ENCODE results near the gene GNLY.

GNLY gene

DNA sequence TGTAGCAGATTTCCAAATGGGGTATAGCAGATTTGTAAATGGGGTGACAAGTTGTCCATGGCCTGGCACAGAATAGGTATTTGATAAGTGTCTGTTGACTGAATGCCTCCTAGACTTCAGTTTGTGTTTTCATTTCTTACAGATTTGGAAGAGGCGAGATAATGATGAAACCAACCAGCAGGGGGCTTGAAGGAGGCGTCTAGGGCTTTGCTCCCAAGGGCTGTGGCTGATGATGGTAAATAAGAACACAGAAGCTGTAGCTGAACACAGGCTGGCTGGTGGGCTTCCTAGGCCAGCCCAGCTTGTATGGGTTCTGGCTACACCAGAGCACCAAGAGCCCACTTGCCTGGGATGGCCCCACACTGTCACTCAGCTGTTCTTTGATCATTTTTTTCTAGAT lies 45.5 kb upstream of the GNLY start:
- peak; percentile 53 for TF ChIP-seq CTCF (IDR thresholded peaks at IDR 0.05; ENCODE audit: low read depth, low read length)
- TF ChIP-seq EZH2phosphoT487 (IDR thresholded peaks at IDR 0.05; ENCODE audit: low read depth) = no peak
- no peaks in the 10 kb centered on the region for H3K9me3 ChIP-seq (ENCODE audit: insufficient read depth, low read length)
- H3K36me3 ChIP-seq (replicated peaks; ENCODE audit: low read depth, low read length) = peaks cover 63% of the 10 kb centered on the region
- H3K4me2 ChIP-seq (ENCODE audit: low read length) = peak overlapping the region; percentile 32
- H3K27me3 ChIP-seq (ENCODE audit: low read depth, low read length) = no peaks in the 10 kb centered on the region
- H3K79me2 ChIP-seq (ENCODE audit: low read length) = no peaks in the 10 kb centered on the region
- peak overlapping the region; percentile 16; the same call in 1 of the 2 replicates for H3K9ac ChIP-seq (ENCODE audit: low read length)
- peak overlapping the region; percentile 73 for H3K27ac ChIP-seq (ENCODE audit: low read length)
- no peak overlapping the region for H2AFZ ChIP-seq (ENCODE audit: low read depth, low read length)
- no peak overlapping the region for H3K4me3 ChIP-seq (ENCODE audit: low read length)
- peaks cover 35% of the 10 kb centered on the region for H3K4me1 ChIP-seq (ENCODE audit: low read length)
- H4K20me1 ChIP-seq (ENCODE audit: insufficient read depth, low read length) = peaks cover 11% of the 10 kb centered on the region

DNA sequence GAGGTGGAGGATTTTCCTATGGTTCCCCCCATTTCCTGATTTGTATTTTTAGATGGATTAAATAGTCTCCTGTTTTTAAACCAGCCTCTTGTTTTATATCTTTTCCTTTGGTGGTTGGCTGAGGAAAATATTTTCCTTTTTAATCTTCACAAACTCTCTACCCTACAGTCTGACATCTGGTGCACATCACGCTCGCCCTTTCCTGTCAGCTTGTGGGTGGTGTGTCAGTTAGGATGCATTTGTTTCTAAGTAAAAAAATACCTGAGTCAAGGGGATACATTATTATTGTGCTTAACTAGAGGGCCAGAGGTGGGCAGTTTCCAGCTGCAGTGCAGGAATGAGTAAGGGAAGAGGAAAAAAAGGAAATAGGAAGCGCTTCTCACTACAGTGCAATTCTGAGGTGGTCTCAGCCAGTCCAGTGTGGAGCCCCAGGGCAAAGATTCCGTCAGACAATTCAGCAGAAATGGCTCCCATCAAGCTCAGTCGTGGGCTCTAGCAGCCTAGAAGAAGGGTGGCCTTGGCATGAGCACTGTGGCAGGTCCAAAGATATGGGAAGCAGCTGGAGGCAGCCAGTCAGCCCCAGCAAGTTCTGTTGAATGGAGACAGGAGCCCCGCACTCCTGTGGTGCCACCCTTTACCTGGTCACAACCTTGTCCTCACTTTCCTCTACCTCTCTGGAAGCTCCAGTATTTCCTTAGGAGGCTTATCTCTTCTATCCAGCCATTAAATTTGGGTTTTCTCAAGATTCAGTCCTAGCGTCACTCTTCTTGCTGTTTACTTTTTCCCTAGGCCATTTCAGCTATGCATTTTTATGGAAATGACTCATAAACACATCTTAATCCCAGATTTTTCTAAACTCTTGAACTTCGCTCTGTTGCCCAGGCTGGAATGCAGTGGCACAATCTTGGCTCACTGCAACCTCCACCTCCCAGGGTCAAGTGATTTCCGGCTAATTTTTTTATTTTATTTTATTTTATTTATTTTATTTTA lies 44.7 kb upstream of the GNLY start:
- Histone ChIP-seq H3K4me2 (ENCODE audit: low read length) (no peak overlapping the region), H4K20me1 (ENCODE audit: insufficient read depth, low read length) (peaks cover 11% of the 10 kb centered on the region), H3K79me2 (ENCODE audit: low read length) (no peaks in the 10 kb centered on the region), H2AFZ (ENCODE audit: low read depth, low read length) (no peak overlapping the region), H3K27ac (ENCODE audit: low read length) (no peak overlapping the region), H3K9me3 (ENCODE audit: insufficient read depth, low read length) (no peaks in the 10 kb centered on the region), H3K4me3 (ENCODE audit: low read length) (no peak overlapping the region), H3K4me1 (ENCODE audit: low read length) (peaks cover 27% of the 10 kb centered on the region), H3K27me3 (ENCODE audit: low read depth, low read length) (no peaks in the 10 kb centered on the region), H3K9ac (ENCODE audit: low read length) (no peak overlapping the region), H3K36me3 (replicated peaks; ENCODE audit: low read depth, low read length) (peaks cover 63% of the 10 kb centered on the region)
- no peak for TF ChIP-seq EZH2phosphoT487 (IDR thresholded peaks at IDR 0.05; ENCODE audit: low read depth)
- TF ChIP-seq CTCF (IDR thresholded peaks at IDR 0.05; ENCODE audit: low read depth, low read length) = no peak

GRCh38 chr2:85650456-85650855 lies 43.7 kb upstream of the GNLY start:
- H2AFZ ChIP-seq (ENCODE audit: low read depth, low read length) = no peak overlapping the region
- no peak overlapping the region for H3K9ac ChIP-seq (ENCODE audit: low read length)
- no peaks in the 10 kb centered on the region for H3K79me2 ChIP-seq (ENCODE audit: low read length)
- no peaks in the 10 kb centered on the region for H3K9me3 ChIP-seq (ENCODE audit: insufficient read depth, low read length)
- no peak overlapping the region for H3K4me2 ChIP-seq (ENCODE audit: low read length)
- H3K27ac ChIP-seq (ENCODE audit: low read length) = no peak overlapping the region
- peaks cover 11% of the 10 kb centered on the region for H4K20me1 ChIP-seq (ENCODE audit: insufficient read depth, low read length)
- TF ChIP-seq CTCF (IDR thresholded peaks at IDR 0.05; ENCODE audit: low read depth, low read length) (no peak), EZH2phosphoT487 (IDR thresholded peaks at IDR 0.05; ENCODE audit: low read depth) (no peak)
- peaks cover 55% of the 10 kb centered on the region for H3K36me3 ChIP-seq (replicated peaks; ENCODE audit: low read depth, low read length)
- H3K27me3 ChIP-seq (ENCODE audit: low read depth, low read length) = no peaks in the 10 kb centered on the region
- H3K4me3 ChIP-seq (ENCODE audit: low read length) = no peak overlapping the region
- peaks cover 20% of the 10 kb centered on the region for H3K4me1 ChIP-seq (ENCODE audit: low read length)

GRCh38 chr2:85651097-85651496 lies 43.1 kb upstream of the GNLY start:
- Histone ChIP-seq H3K36me3 (replicated peaks; ENCODE audit: low read depth, low read length) (peaks cover 49% of the 10 kb centered on the region), H4K20me1 (ENCODE audit: insufficient read depth, low read length) (peaks cover 11% of the 10 kb centered on the region), H3K27ac (ENCODE audit: low read length) (no peak overlapping the region), H3K4me3 (ENCODE audit: low read length) (no peak overlapping the region), H3K4me2 (ENCODE audit: low read length) (no peak overlapping the region), H3K27me3 (ENCODE audit: low read depth, low read length) (no peaks in the 10 kb centered on the region), H3K9ac (ENCODE audit: low read length) (no peak overlapping the region), H3K9me3 (ENCODE audit: insufficient read depth, low read length) (no peaks in the 10 kb centered on the region), H2AFZ (ENCODE audit: low read depth, low read length) (no peak overlapping the region), H3K79me2 (ENCODE audit: low read length) (no peaks in the 10 kb centered on the region), H3K4me1 (ENCODE audit: low read length) (peaks cover 20% of the 10 kb centered on the region)
- TF ChIP-seq CTCF (IDR thresholded peaks at IDR 0.05; ENCODE audit: low read depth, low read length) = no peak
- TF ChIP-seq EZH2phosphoT487 (IDR thresholded peaks at IDR 0.05; ENCODE audit: low read depth) = no peak

Data from OCI-LY3 (cell line).